PC-3 (cell line): ENCODE results near the gene C3AR1.

Source experiments
- EZH2 ChIP-seq: fragments of 300-600 bp; sonication (generic); IDR thresholded peaks from one replicate; pipeline ENCODE4 v1.6.1; 2017; ENCODE audit warnings: antibody characterized with exemption, mild to moderate bottlenecking, low read length; ENCODE audit not compliant: unreplicated experiment
- TF ChIP-seq, protein P1 (sequence below): fragments of 300-600 bp; sonication (generic); conservative IDR thresholded peaks from 2 replicates; pipeline ENCODE4 v1.5.1; 2017; ENCODE audit warnings: antibody characterized with exemption, low read depth, mild to moderate bottlenecking, low read length

DNA sequence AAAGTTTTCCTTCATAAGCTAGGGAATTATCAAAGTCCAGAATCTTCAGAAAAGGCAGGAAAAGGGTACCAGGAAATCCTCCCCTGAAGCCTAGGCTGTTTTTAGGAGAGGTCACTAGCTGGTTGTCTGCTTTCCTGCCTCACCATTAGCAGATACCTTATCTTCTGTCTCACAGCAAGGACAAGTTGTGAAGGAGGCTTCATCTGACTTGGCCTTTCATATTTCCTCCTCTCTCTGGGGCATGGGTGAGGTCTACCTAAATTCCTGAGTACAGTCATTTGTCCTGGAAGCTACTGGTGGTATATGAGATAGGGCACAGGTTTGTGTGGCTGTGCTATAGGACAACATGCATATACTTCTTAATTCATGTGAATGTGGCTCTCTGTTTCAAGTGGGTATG, 31.4 kb downstream of the C3AR1 start:
- TF ChIP-seq, protein P1, sequence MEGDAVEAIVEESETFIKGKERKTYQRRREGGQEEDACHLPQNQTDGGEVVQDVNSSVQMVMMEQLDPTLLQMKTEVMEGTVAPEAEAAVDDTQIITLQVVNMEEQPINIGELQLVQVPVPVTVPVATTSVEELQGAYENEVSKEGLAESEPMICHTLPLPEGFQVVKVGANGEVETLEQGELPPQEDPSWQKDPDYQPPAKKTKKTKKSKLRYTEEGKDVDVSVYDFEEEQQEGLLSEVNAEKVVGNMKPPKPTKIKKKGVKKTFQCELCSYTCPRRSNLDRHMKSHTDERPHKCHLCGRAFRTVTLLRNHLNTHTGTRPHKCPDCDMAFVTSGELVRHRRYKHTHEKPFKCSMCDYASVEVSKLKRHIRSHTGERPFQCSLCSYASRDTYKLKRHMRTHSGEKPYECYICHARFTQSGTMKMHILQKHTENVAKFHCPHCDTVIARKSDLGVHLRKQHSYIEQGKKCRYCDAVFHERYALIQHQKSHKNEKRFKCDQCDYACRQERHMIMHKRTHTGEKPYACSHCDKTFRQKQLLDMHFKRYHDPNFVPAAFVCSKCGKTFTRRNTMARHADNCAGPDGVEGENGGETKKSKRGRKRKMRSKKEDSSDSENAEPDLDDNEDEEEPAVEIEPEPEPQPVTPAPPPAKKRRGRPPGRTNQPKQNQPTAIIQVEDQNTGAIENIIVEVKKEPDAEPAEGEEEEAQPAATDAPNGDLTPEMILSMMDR, result no peak
- no peak for TF ChIP-seq EZH2
